HG02981 (cell line): ENCODE results near the gene CYP11A1.
"Not testable (repeated sequence)": the region's sequence is repeated elsewhere in the genome, so short reads cannot be mapped to it uniquely, and the experiment has no call there.

ENCODE experiments used
- ATAC-seq: cut with Tn5 transposase; IDR thresholded peaks from one replicate; pipeline ENCODE4 v1.9.1; 2021; ENCODE audit warnings: mild to moderate bottlenecking, moderate library complexity; ENCODE audit not compliant: unreplicated experiment

The CYP11A1 gene

DNA sequence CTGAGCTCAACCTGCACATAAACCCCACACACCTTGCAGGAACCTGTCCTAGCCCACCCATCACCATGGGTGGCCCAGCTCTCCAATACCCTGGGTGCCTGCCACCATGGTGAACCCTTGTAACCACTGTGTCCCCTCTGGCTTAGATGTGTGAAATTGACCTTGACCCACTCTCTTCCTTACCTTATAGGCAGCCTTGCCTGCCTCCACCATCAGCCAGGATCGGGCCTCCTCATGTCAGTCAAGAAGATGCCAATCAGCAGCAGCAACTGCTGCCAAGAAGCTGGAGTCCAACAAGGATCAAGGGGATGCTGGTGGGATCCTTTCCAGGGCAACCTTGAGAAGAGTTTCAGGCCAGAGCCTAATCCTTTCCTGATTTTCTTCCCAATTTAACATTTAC, 8.8 kb upstream of the CYP11A1 start:
- ATAC-seq: no peak

DNA sequence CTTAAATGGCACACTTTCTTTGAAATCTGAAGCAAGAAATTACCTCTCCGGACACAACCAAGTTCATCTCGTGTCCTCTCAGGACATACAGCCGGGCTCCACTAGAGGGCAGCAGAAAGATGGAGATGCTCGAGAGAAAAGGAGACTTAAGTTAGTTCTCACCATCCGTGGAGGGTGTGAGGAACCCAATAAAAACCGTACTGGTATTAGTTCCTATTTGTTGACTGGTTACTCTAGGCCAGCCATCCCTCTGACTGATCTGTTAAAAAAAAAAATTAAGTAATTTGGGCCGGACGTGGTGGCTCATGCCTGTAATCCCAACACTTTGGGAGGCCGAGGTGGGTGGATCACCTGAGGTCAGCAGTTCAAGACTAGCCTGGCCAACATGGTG, 7.9 kb upstream of the CYP11A1 start:
- ATAC-seq: no peak

DNA sequence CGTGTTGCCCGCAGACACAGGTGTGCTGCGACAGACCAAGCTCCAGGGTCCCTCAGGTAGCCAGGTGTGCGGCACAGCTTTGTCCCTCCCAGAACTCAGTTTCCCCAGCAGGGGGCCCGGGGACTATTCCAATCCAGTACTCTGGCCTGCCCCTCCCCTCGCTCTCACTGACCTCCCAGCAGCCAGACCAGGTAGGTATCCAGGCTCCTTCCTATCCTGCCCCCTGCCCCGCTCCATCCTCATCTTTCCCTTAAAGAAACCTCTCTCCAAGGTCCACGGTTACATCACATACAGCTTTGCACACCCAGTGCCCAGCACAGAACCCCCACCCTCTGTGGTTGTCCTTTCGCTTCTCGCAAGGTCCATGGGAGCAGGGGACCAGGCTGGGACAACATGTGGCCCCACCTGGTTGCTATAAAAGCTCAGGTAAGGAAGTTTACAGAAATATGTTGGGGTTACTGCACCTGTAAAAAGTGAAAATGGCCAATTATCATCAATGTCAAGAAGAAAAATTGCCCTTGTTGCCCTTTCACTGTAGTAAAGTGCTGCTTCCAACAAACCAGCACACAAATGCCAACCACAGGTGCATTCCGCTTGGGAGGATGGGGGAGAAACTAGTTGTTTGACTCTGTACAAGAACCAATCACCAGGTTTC, 7.3 kb upstream of the CYP11A1 start:
- ATAC-seq: no peak

DNA sequence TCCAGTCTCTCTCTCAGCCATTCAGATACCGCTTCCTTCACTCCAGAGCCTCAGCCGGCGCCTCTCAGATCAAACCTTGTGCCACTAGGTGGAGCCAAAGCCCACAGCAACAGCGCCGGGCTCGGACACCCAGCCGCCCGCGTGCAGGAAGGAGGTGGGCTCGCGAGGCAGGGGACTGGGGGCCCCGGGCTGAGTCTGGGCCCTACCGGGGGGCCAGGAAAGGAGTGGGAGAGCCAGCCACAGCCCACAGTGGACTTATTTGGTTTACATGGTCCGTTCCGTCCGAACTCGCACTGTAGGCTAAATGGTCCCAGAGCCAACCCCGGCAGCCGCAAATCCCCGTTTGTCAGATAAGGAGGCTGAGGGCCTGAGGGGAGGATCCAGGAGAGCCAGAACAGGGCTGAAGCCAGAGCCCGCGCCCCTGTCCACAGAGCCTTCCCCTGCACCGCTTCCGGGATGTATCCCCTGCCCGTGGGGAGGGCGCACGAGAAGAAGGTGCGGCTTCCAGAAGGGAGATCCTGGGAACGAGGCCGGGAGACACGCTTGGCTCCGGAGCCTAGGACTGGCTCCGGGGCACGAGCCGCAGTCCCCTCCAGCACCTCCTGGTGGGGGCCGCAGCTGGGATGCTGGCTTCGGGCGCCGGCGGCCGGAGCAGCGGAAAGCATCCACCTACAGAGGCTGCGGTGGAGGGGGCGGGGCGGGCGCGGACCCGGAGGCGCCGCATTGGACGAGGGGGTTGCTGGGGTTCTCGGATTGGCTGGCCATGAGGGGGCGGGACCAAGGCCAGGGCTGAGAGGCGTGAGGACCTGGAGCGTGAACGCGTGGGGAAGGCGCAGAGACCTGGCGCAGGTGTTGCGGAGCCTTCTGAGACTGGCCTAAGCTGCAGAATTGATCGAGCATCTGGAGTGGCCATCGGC, 6.5 kb upstream of the CYP11A1 start:
- ATAC-seq: peak; percentile 55

DNA sequence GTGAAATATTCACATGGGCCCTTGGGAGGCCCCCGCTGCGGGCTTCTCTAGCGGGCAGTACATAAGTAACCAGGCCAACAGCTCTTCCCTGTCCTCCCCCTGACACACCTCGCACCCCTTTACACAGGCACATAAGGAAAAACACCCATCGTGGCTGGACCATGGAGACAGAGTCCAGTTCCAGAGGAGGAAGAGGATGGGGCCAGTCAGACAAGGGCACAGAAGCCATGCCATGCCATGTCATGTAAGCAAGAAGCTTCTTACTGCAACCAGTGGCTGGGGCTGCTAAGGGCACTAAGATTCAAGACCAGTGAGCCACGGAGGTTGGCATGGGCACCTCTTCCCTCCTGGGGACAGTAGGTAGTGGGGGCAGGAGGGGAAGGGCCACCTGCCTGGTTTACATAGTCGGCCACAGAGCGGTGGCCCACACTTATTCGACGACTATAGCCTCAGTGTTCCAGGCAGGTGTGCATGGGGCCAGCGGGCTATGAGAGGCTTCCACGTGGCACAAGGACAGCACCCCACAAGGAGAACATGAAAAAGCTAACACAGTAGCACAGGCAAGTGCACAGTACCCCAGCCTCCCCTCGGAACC, 5.7 kb upstream of the CYP11A1 start:
- no peak for ATAC-seq

DNA sequence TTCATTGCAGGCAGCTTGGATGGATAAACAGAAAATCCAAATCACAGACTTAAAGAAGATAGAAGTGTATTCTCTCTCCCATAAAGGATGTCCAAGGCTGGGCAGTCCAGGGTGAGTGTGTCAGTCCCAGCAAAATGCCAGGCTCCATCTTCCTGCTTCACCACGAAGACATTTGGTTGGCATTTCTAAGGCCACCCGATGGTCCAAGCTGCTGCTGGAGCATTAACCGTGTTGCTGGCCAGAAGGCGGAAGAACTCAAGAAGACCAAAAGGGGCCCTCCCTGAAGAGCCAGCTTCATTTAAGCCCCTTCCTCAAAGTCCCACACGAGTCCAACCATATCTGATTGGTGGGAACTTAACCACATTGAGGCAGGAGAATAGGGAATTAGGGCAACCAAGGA, 3.0 kb upstream of the CYP11A1 start:
- no peak for ATAC-seq

DNA sequence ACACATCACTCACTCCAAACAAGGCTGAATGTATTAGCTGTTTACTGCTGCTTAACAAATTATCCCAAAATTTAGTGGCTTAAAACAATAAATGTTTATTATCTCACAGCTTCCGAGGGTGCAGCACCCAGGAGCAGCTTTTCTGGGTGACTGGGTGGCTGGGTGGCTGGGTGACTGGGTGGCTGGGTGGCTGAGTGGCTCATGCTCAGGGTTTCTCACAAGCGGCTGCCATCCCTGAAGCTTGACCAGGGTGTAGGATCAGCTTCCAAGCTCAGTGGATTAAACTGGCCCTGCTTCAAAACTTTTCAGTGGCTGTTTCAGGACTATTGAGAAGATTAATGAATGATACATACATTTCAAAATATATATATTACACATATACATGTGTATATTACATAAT, 2.3 kb upstream of the CYP11A1 start:
- no peak for ATAC-seq

DNA sequence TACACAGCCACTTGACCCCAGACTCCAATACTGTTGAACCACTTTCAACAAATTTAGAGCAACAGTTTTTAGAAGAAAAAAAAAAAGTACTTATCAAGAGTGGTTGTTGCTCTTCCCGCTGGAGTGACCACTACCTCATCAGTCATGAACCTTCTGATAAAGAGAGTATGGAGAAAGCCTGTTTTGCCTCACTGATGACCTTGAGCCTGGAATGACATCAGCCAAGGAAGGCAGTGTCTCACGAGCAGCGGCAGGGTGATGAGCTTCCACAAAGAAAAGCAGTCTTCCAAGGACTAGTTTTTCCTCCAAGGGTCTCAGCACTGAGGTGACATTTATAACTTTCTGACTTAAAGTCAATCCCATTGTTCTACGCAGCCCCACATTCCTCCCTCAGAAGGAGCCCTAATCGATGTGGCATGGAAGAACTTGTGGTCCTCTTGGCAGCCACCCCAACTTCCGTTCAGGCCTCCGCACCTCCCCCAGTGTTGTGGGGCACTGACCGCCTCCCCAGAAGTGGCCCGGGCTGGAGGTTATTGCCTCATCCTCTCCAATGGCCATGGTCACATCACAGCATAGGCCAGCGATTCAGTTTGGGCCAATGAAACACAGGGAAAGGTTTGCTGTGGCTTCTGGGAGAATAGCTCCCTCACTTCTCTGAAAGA, 1.8 kb upstream of the CYP11A1 start:
- no peak for ATAC-seq

DNA sequence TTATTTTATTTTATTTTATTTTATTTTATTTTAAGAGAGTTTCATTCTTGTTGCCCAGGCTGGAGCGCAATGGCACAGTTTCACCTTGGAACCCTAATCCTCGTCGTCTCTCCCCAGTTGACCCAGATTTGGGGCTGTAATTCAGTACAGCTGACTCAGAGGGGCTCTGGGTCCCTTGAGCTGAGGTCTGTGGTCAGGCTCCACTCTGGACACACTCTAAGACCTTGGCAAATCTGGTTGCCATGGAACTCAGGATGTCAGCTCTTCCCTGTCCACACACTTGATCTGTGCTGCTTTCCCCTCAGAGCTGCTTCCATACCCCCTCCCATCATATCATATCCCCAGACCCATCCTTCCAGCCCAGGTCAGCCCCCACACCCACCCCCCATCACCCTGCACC, 675 bp upstream of the CYP11A1 start:
- no peak for ATAC-seq

DNA sequence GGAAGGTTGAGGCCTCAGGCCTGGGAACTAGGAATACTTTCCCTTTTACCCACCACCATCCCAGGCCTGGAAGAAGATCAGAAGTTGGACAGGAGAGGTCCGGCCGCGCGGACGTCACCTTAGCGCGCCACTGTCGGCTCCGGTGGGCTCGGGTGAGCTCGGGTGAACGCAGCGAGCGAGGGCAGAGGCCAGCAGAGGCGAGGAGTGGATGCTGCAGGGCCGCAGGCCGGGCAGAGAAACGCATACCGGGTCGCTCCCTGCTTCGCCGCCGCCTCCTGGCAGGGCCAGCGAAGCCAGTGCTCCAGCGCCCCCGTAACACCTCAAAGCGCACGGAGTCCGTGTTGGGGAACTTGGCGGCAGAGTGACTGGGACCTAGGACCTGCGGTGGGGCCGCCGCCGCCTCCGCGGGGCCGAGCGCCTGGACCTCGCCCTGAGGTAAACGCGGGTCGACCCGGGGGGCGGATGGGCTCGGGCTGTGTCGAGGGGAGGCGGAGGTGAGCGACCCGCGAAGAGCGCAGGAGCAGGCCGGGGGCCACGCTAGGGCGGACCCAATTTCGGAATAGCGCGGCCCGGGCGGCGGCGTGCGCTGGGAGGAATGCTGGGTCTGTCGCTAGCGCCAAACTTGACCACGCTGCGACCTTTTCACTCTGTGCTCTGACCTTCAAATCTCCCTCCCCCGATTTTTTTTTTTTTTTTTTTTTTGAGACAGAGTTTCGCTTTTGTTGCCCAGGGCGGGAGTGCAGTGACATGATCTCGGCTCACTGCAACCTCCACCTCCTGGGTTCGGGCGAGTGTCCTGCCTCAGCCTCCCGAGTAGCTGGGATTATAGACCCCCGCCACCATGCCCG, 1.6 kb downstream of the CYP11A1 start:
- ATAC-seq: no peak

DNA sequence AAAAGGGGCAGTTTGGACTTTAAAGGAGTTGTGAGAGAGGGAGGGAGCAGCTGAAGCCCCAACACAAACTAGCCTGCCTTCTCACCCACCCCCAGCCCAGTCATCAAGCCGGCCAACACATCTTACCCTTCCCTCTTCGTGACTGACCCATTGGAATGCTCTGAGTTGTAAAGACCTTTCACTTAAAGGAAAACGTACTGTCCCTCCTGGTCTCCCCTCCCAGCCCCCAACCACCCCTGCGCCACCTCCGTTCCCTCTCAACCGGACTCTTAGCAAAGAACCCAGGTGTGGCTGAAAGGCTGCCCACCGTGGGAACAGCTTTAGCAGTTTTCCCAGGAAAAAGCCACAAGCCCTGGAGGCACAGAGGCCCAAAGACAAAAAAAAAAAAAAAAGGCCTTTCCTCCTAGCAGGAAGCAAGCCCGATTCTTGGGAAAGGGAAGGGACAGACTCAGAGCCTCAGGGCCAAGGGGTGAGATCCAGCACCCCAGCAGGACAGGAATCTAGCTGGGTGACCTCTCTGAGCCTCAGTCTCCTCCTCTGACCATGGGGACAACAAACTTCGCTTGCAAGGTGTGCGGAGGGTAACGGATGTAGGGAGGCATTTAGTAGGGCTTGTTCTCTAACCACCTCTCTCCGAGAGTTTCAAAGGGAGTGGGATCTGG, 2.4 kb downstream of the CYP11A1 start:
- no peak for ATAC-seq

DNA sequence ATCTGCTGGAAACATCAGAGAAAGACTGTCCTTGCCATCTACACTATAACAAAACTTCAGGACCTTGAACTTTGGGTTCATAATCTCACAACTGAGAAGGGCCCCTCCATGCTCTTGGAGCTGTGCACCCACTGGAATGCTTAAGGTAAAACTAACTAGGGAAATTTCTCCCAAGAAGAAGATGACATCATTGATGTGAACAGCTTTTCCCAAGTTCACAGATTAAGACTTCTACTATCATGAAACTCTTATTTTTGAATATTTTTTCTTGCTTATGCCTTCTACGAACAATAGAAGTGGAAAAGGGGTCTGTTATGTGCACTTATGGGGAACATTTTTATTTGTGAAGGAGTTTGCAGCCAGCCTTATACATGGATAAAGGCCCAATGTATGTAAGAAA, 5.0 kb downstream of the CYP11A1 start:
- no peak for ATAC-seq

DNA sequence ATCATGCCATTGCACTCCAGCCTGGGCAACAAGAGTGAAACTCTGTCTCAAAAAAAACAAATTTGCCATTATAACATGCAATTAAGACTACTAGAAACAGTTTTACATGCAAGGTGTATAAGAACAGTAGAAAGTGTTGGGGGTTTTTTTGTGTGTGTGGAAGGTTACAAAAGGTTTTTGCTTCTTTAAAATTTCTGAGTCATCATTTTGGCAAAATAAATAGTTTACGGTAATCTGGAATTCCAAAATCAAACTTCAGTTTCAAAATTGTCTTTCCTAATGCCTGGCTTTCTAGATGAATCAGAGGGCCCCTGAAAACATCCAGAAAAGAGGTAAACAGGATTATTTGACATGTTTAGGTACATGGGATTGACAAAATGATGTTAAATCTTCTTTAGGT, 6.6 kb downstream of the CYP11A1 start:
- ATAC-seq: not testable (repeated sequence)

DNA sequence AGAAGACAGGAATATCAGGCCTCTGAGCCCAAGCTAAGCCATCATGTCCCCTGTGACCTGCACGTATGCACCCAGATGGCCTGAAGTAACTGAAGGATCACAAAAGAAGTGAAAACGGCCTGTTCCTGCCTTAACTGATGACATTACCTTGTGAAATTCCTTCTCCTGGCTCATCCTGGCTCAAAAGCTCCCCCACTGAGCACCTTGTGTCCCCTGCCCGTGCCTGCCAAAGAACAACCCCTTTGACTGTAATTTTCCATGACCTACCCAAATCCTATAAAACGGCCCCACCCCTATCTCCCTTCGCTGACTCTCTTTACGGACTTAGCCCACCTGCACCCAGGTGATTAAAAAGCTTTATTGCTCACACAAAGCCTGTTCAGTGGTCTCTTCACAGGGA, 8.1 kb downstream of the CYP11A1 start:
- not testable (repeated sequence) for ATAC-seq

DNA sequence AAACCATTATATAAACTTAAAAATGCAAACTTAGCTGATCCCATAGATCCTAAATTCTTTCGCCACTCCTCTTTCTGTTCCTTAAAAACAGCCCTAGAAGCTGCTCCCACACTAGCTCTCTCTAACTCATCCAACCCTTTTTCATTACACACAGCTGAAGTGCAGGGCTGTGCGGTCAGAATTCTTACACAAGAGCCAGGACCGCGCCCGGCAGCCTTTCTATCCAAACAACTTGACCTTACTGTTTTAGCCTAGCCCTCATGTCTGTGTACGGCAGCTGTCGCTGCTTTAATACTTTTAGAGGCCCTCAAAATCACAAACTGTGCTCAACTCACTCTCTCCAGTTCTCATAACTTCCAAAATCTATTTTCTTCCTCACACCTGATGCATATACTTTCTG, 9.9 kb downstream of the CYP11A1 start:
- ATAC-seq: not testable (repeated sequence)

DNA sequence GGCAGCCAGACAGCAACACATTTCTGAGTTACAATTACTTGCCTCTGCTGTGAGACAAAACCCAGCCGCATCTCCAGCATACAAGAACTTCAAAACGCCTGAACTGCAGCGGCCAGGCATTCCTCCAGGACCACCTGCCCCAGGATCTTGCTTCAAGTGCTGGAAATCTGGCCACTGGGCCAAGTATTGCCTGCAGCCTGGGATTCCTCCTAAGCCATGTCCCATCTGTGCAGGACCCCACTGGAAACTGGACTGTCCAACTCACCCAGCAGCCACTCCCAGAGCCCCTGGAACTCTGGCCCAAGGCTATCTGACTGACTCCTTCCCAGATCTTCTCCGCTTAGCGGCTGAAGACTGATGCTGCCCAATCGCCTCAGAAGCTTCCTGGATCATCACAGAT, 11.4 kb downstream of the CYP11A1 start:
- ATAC-seq: not testable (repeated sequence)

DNA sequence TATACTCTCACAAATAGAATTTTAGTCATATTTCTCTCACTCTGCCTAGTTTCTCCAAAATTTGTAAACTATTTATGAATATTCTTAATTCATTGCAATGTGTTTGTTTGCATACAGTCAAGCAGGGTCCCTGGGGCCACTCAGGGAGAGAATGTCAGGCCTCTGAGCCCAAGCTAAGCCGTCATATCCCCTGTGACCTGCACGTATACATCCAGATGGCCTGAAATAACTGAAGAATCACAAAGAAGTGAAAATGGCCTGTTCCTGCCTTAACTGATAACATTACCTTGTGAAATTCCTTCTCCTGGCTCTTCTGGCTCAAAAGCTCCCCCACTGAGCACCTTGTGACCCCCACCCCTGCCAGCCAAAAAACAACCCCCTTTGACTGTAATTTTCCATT, 13.5 kb downstream of the CYP11A1 start:
- not testable (repeated sequence) for ATAC-seq

DNA sequence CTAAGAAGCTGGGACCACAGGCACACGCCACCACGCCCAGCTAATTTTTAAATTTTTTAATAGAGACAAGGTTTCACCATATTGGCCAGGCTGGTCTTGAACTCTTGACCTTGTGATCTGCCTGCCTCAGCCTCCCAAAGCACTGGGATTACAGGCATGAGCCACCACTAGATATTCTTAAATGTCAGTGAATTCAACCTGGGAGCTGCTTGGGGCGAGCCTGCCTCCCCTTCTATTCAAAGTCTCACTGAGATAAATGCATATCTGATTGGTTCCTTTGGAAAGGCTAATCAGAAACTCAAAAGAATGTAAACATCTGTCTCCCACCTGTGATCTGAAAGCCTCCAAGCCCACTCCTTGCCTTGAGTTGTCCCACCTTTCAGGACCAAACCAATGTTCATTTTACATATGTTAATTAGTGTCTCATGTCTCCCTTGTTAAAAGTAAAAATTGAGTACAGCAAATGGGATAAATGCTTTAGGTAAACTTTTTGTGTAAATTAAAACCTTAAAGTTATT, 15.0 kb downstream of the CYP11A1 start:
- no peak for ATAC-seq

DNA sequence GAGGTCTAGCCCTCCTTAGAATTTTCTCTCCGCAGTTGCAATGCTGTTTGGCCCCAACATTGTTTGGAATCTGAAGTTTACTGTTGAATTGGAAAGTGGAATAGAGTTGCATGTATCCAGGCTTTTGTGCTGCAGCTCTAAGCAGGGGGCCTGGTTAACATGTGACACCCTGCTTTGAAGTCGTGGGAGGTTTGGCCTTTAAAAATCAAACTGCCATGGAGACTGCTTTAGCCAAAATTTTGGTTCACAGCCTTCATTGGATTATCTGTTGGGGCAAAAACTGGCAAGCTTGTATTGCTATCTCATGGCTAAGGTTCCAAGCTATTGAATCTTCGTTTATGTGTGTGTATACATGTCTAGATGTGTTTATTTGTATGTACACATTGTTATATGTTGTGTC, 15.8 kb downstream of the CYP11A1 start:
- ATAC-seq: no peak
